ENCODE results near the gene ANG. TPM values are rescaled to one million over a fixed set of nuclear protein-coding genes. Genes with fewer than 3 reads are reported as not detected.

Gene ANG
- total RNA-seq, 1 donor from 2014 or later = 3.3 TPM

DNA sequence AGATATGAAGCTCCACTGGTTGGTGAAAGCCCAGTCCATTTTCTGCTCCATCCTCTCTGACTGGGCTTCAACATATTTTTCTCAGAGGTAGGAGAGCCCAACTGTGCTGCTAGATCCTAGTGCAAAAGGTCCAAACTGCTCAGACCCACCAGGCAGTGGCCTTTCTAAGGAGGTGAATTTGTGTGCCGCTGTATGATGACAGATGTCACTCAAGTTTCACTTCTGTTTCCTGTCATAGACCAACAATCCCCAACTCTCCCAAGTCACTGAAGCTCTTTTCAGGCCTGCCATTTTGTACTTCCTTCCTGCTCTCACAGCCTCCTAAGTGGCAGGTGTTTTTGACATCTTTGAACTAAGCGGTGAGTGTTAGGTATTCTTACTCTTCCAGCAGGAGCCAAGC lies 20.6 kb upstream of the ANG start:
- Mint-ChIP-seq H3K4me3 (no peak overlapping the region), H3K27me3 (ENCODE audit: low read depth) (peaks cover 79% of the 10 kb centered on the region), H3K36me3 (ENCODE audit: low read depth) (no peaks in the 10 kb centered on the region), H3K9me3 (no peaks in the 10 kb centered on the region), H3K4me1 (no peaks in the 10 kb centered on the region), H3K27ac (ENCODE audit: unreplicated experiment) (no peak overlapping the region)
- DNase-seq (ENCODE audit: low read depth, low spot score) = no peak
- TF ChIP-seq, protein P1, sequence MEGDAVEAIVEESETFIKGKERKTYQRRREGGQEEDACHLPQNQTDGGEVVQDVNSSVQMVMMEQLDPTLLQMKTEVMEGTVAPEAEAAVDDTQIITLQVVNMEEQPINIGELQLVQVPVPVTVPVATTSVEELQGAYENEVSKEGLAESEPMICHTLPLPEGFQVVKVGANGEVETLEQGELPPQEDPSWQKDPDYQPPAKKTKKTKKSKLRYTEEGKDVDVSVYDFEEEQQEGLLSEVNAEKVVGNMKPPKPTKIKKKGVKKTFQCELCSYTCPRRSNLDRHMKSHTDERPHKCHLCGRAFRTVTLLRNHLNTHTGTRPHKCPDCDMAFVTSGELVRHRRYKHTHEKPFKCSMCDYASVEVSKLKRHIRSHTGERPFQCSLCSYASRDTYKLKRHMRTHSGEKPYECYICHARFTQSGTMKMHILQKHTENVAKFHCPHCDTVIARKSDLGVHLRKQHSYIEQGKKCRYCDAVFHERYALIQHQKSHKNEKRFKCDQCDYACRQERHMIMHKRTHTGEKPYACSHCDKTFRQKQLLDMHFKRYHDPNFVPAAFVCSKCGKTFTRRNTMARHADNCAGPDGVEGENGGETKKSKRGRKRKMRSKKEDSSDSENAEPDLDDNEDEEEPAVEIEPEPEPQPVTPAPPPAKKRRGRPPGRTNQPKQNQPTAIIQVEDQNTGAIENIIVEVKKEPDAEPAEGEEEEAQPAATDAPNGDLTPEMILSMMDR (conservative IDR thresholded peaks at IDR 0.05) = no peak

DNA sequence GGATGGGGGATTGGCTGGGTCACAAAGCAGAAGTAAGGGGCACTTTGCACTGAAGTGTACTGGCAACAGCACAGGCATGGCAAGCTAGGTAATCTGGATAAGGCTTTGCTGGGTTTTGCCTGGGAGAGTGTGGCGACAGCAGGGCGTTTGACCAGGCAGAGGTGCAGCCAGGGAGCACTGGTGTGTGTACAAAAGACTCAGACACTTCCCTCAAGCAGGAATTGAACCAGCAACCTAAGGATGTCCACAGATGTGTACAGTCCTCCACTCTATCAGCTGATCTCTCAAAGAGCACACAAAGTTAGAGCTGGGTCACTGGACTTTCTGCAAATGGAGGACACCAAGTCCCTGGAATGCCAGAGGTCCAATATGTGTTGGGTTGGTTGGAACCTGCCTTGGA lies 19.6 kb upstream of the ANG start:
- H3K4me1 Mint-ChIP-seq = no peaks in the 10 kb centered on the region
- no peak overlapping the region for H3K4me3 Mint-ChIP-seq
- TF ChIP-seq, protein P1 (conservative IDR thresholded peaks at IDR 0.05) = no peak
- DNase-seq (ENCODE audit: low read depth, low spot score) = no peak
- no peaks in the 10 kb centered on the region for H3K36me3 Mint-ChIP-seq (ENCODE audit: low read depth)
- H3K27ac Mint-ChIP-seq (ENCODE audit: unreplicated experiment) = no peak overlapping the region
- H3K9me3 Mint-ChIP-seq = no peaks in the 10 kb centered on the region
- peaks cover 75% of the 10 kb centered on the region for H3K27me3 Mint-ChIP-seq (ENCODE audit: low read depth)

DNA sequence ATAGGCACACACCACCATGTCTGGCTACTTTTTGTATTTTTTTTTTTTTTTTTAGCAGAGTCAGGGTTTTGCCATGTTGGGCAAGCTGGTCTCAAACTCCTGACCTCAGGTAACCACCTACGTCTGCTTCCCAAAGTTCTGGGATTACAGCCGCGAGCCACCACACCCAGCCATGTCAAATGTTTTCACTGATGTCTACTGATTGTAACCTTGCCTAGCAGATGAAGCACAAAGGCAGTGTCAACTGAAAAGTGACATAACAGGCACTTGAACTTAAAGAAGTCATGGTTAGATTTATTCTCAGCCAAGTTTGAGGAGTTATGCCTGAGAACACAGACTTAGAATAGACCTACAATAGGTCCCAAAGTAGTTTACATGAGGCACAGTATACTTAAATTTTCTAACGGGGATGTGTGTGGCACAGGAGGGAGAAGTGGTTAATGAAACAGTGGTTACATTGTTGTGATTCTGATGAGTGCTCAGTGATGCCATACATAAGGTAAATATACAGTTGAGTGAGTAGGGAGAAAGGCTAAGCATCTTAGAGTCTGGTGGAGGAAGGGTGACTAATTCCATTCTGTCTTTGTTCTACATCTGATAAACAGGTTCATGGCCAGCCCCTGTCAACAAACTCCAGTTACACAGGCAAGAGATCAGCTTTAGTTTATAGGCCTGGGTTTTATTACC lies 16.8 kb upstream of the ANG start:
- no peaks in the 10 kb centered on the region for H3K36me3 Mint-ChIP-seq (ENCODE audit: low read depth)
- DNase-seq (ENCODE audit: low read depth, low spot score) = no peak
- H3K4me3 Mint-ChIP-seq = no peak overlapping the region
- H3K4me1 Mint-ChIP-seq = no peaks in the 10 kb centered on the region
- peaks cover 63% of the 10 kb centered on the region for H3K27me3 Mint-ChIP-seq (ENCODE audit: low read depth)
- TF ChIP-seq, protein P1 (conservative IDR thresholded peaks at IDR 0.05) = no peak
- H3K27ac Mint-ChIP-seq (ENCODE audit: unreplicated experiment) = no peak overlapping the region
- no peaks in the 10 kb centered on the region for H3K9me3 Mint-ChIP-seq

DNA sequence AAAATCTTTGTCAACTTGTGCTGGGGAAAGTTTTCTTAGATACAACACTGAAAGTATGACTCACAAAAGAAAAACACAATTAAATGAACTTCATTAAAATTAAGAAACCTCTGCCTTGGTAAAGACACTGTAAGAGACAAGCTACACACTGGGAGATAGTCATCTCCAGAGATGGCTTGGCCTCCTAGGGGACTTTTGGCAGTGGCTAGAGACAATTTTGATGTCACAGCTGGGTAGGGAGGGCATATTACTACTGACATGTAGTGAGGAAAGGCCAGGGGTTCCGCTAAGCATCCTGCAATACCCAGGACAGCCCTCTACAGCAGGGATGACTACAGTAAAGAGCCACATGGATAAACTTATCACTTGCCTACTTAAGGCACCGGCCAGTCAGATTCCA lies 12.9 kb upstream of the ANG start:
- H3K27me3 Mint-ChIP-seq (ENCODE audit: low read depth) = peaks cover 47% of the 10 kb centered on the region
- H3K9me3 Mint-ChIP-seq = no peaks in the 10 kb centered on the region
- TF ChIP-seq, protein P1 (conservative IDR thresholded peaks at IDR 0.05) = no peak
- H3K4me3 Mint-ChIP-seq = no peak overlapping the region
- no peak overlapping the region for H3K27ac Mint-ChIP-seq (ENCODE audit: unreplicated experiment)
- no peaks in the 10 kb centered on the region for H3K4me1 Mint-ChIP-seq
- no peak for DNase-seq (ENCODE audit: low read depth, low spot score)
- H3K36me3 Mint-ChIP-seq (ENCODE audit: low read depth) = no peaks in the 10 kb centered on the region

DNA sequence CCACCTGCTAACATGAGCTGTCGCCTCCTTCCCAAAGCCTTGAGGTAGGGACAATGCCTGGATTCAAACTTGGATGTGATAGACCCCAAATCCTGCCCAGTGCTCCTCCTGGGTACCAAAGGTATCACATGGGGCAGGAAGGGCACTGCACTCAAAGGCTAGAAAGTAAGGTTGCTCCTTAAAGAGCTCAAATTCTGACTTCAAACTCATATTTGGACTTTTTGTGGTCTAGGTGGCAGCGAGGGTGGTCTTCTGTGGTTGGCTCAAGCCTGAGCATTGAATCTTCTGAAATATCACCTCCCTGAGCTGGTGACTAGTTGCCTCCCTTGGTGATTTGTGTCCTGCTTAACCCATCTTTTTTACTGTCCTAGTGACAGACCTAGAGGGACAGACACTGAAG lies 12.5 kb upstream of the ANG start:
- H3K27ac Mint-ChIP-seq (ENCODE audit: unreplicated experiment) = no peak overlapping the region

More for the DNA sequence above, 12.5 kb upstream of the ANG start:
- no peak overlapping the region for H3K4me3 Mint-ChIP-seq
- H3K4me1 Mint-ChIP-seq = no peaks in the 10 kb centered on the region
- peaks cover 47% of the 10 kb centered on the region for H3K27me3 Mint-ChIP-seq (ENCODE audit: low read depth)
- H3K36me3 Mint-ChIP-seq (ENCODE audit: low read depth) = no peaks in the 10 kb centered on the region
- DNase-seq (ENCODE audit: low read depth, low spot score) = no peak
- H3K9me3 Mint-ChIP-seq = no peaks in the 10 kb centered on the region
- TF ChIP-seq, protein P1 (conservative IDR thresholded peaks at IDR 0.05) = no peak
